AG09309 (cell line): ENCODE measurements around the gene ETV6.

Experiments
- DNase-seq: peaks from one replicate; pipeline ENCODE4 v3.0.0-alpha.2; 2010; ENCODE audit warnings: low read depth
- H3K4me3 ChIP-seq: 2 replicates; pipeline ENCODE4 v1.5.1; 2011; ENCODE audit warnings: mild to moderate bottlenecking, low read depth, low read length, moderate library complexity; ENCODE audit not compliant: control insufficient read depth
- CTCF ChIP-seq: IDR thresholded peaks from 2 replicates; pipeline ENCODE4 v1.5.1; 2011; ENCODE audit warnings: mild to moderate bottlenecking, low read depth, low read length, inconsistent platforms; ENCODE audit not compliant: insufficient read depth, control insufficient read depth; ENCODE audit errors: missing control alignments

Gene ETV6

GRCh38 chr12:11939223-11939622 lies 289.7 kb downstream of the ETV6 start:
- H3K4me3 ChIP-seq, result no peak overlapping the region
- DNase-seq, result no peak
- TF ChIP-seq CTCF, result no peak

- H3K4me3 ChIP-seq, result no peak overlapping the region
- TF ChIP-seq CTCF, result no peak
- peak; percentile 78 for DNase-seq
Observed at GRCh38 chr12:11941606-11942337, 292.3 kb downstream of the ETV6 start.

GRCh38 chr12:11943919-11944700 lies 294.6 kb downstream of the ETV6 start:
- DNase-seq, result no peak
- no peak for TF ChIP-seq CTCF
- no peak overlapping the region for H3K4me3 ChIP-seq
